ENCODE results near the gene C1QB.
"Not testable (repeated sequence)": the region's sequence is repeated elsewhere in the genome, so short reads cannot be mapped to it uniquely, and the experiment has no call there.

The C1QB gene

GRCh38 chr1:22699681-22700520 is 46.9 kb downstream of the C1QB start:
- no peak for TF ChIP-seq CTCF (IDR thresholded peaks at IDR 0.05)

GRCh38 chr1:22702296-22703085 is 49.5 kb downstream of the C1QB start:
- H3K27ac ChIP-seq, result no peak overlapping the region
- no peak for TF ChIP-seq CTCF (IDR thresholded peaks at IDR 0.05)
- H3K9me3 ChIP-seq (ENCODE audit: control insufficient read depth, low read length), result no peaks in the 10 kb centered on the region
- no peaks in the 10 kb centered on the region for H3K27me3 ChIP-seq (ENCODE audit: control insufficient read depth, insufficient read depth, low read length)
- no peaks in the 10 kb centered on the region for H3K4me1 ChIP-seq
- H3K4me2 ChIP-seq (ENCODE audit: low read length), result no peak overlapping the region
- H3K9ac ChIP-seq, result no peak overlapping the region
- no peaks in the 10 kb centered on the region for H3K79me2 ChIP-seq
- H2AFZ ChIP-seq, result no peak overlapping the region
- no peak overlapping the region for H3K4me3 ChIP-seq (ENCODE audit: low read depth, low read length)
- no peaks in the 10 kb centered on the region for H3K36me3 ChIP-seq (ENCODE audit: control insufficient read depth, insufficient read depth, low read length)

More at GRCh38 chr1:22699681-22700520, 46.9 kb downstream of the C1QB start:
- Histone ChIP-seq H2AFZ (no peak overlapping the region), H3K4me3 (ENCODE audit: low read depth, low read length) (no peak overlapping the region), H3K27ac (no peak overlapping the region), H3K9me3 (ENCODE audit: control insufficient read depth, low read length) (no peaks in the 10 kb centered on the region), H3K9ac (no peak overlapping the region), H3K4me1 (no peaks in the 10 kb centered on the region), H3K4me2 (ENCODE audit: low read length) (no peak overlapping the region), H3K27me3 (ENCODE audit: control insufficient read depth, insufficient read depth, low read length) (no peaks in the 10 kb centered on the region), H3K79me2 (no peaks in the 10 kb centered on the region), H3K36me3 (ENCODE audit: control insufficient read depth, insufficient read depth, low read length) (no peaks in the 10 kb centered on the region)

- Histone ChIP-seq H3K27ac (no peak overlapping the region), H3K79me2 (no peaks in the 10 kb centered on the region), H3K27me3 (ENCODE audit: control insufficient read depth, insufficient read depth, low read length) (no peaks in the 10 kb centered on the region), H3K4me2 (ENCODE audit: low read length) (no peak overlapping the region), H3K9ac (no peak overlapping the region), H3K9me3 (ENCODE audit: control insufficient read depth, low read length) (no peaks in the 10 kb centered on the region), H2AFZ (no peak overlapping the region), H3K4me3 (ENCODE audit: low read depth, low read length) (no peak overlapping the region), H3K36me3 (ENCODE audit: control insufficient read depth, insufficient read depth, low read length) (no peaks in the 10 kb centered on the region), H3K4me1 (no peaks in the 10 kb centered on the region)
- TF ChIP-seq CTCF (IDR thresholded peaks at IDR 0.05), result peak; percentile 84
Measured at GRCh38 chr1:22704440-22705067, 51.5 kb downstream of the C1QB start.

- no peak for TF ChIP-seq CTCF (IDR thresholded peaks at IDR 0.05)
Measured at GRCh38 chr1:22705586-22705985, 52.5 kb downstream of the C1QB start.

GRCh38 chr1:22706100-22706499 is 53.1 kb downstream of the C1QB start:
- H3K9ac ChIP-seq; H3K36me3 ChIP-seq (ENCODE audit: control insufficient read depth, insufficient read depth, low read length); H3K27ac ChIP-seq; H3K4me3 ChIP-seq (ENCODE audit: low read depth, low read length); H3K4me2 ChIP-seq (ENCODE audit: low read length); H3K79me2 ChIP-seq; H3K27me3 ChIP-seq (ENCODE audit: control insufficient read depth, insufficient read depth, low read length); H2AFZ ChIP-seq; H3K9me3 ChIP-seq (ENCODE audit: control insufficient read depth, low read length); H3K4me1 ChIP-seq: not testable (repeated sequence)

More at GRCh38 chr1:22705586-22705985, 52.5 kb downstream of the C1QB start:
- H3K9me3 ChIP-seq (ENCODE audit: control insufficient read depth, low read length), result no peaks in the 10 kb centered on the region
- no peaks in the 10 kb centered on the region for H3K79me2 ChIP-seq
- H3K36me3 ChIP-seq (ENCODE audit: control insufficient read depth, insufficient read depth, low read length), result no peaks in the 10 kb centered on the region
- H3K27me3 ChIP-seq (ENCODE audit: control insufficient read depth, insufficient read depth, low read length), result no peaks in the 10 kb centered on the region
- H3K4me1 ChIP-seq, result no peaks in the 10 kb centered on the region
- H3K9ac ChIP-seq, result no peak overlapping the region
- no peak overlapping the region for H2AFZ ChIP-seq
- no peak overlapping the region for H3K4me3 ChIP-seq (ENCODE audit: low read depth, low read length)
- H3K4me2 ChIP-seq (ENCODE audit: low read length), result no peak overlapping the region
- H3K27ac ChIP-seq, result no peak overlapping the region

Measured in parathyroid adenoma (tissue), 2 donors.